ENCODE measurements around the gene ZNF488.

The ZNF488 gene

DNA sequence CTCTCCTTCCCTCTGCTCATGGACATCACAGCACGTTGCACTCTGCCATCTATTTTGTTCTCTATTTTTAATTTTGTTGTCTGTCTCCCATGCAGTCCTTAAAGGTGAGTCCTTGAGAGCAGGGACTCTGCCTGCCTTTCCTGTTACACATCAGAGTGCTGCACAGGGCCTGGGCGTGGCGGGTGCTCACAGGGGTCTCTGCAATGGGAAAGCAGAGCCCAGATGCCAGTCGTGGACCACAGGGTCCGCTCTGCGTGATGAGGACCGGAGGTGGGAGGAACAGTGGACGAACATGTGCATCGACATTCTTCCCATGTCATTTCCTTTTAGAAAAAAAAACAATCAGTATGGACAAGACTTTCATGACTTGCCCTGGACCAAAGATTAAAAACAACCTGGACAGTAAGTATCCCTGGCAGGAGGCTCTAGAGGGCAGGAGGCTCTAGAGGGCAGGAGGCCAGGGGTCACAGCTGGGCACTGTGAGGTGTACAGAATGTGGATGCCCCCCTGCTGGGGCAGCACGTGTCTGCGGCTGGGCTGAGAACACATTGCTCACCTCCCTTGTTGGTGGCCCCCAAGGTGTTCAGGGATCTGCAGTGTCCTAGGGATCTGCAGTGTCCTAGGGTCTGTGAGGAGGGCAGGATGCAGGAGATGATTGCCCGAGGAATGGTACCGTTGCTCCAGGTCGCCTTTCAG is 29.6 kb upstream of the ZNF488 start:
- no peak overlapping the region for H3K4me3 ChIP-seq (ENCODE audit: low read depth, low read length)
- TF ChIP-seq, protein P1, sequence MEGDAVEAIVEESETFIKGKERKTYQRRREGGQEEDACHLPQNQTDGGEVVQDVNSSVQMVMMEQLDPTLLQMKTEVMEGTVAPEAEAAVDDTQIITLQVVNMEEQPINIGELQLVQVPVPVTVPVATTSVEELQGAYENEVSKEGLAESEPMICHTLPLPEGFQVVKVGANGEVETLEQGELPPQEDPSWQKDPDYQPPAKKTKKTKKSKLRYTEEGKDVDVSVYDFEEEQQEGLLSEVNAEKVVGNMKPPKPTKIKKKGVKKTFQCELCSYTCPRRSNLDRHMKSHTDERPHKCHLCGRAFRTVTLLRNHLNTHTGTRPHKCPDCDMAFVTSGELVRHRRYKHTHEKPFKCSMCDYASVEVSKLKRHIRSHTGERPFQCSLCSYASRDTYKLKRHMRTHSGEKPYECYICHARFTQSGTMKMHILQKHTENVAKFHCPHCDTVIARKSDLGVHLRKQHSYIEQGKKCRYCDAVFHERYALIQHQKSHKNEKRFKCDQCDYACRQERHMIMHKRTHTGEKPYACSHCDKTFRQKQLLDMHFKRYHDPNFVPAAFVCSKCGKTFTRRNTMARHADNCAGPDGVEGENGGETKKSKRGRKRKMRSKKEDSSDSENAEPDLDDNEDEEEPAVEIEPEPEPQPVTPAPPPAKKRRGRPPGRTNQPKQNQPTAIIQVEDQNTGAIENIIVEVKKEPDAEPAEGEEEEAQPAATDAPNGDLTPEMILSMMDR (IDR thresholded peaks at IDR 0.05; ENCODE audit: low read depth, low read length), result no peak

DNA sequence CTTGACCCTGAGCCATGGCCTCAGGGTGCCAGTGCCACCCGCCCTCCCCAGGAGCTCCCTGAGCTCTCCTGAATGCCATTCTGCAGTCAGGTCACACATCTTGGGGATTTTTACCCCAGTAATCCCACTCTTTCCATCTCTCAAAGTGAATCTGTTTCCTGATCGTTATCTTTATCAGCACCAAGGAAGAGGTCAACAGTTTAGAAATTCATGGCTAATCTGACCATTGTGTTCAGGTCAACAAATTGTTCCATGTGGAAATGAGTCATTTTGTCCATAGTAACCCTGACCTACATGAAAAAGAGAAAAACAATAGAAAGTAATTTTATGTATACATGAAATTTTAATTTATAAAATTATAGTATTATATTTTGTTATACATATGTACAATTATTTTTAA is 28.8 kb upstream of the ZNF488 start:
- H3K4me3 ChIP-seq (ENCODE audit: low read depth, low read length), result no peak overlapping the region

DNA sequence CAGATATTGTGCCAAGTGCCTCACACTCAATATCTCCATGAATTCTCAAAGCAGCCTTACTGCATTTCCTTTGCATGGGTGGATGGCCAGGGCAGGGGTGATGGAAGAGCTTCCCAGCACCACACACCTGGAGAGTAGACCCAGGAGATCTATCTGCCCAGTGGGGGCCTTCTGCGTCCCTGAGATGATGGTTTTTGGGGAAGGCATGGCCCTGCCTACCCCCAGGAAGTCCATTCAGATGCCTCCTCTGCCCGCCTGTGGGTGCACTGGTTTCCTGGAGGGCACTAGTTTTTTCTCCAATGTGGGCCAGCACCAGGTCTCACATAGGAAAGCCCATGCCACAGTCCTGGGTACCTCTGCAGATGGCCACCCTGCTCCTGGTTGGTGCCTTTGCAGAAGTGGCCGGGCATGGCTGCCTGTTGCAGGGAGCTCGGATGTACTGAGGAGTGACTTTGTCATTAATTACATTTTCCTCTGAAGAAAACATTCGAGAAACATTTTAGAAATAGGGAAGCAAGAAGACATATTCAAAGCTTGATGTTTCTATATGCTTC is 28.2 kb upstream of the ZNF488 start:
- no peak overlapping the region for H3K4me3 ChIP-seq (ENCODE audit: low read depth, low read length)
- TF ChIP-seq, protein P1 (IDR thresholded peaks at IDR 0.05; ENCODE audit: low read depth, low read length), result no peak

More for the DNA sequence above, 28.8 kb upstream of the ZNF488 start:
- TF ChIP-seq, protein P1 (IDR thresholded peaks at IDR 0.05; ENCODE audit: low read depth, low read length), result no peak

DNA sequence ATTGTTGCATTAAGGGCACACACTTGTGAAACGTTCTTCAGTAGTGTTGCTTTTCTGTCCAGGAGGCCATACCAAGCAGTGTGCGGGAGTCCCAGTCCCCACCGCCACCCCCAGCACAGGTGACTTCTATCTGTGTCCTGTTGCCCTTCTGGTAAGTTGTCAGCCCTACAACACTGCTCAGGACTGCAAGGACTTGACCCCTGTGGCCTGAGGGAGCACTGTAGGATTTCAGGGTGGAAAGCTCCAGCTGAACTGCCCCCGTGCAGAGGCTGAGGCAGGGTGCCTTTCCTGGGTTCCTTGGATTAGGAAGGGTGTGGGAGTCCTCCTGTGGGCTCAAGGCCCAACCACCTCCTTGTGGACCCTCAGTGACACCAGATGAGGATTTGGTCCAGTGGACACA is 26.8 kb upstream of the ZNF488 start:
- no peak overlapping the region for H3K4me3 ChIP-seq (ENCODE audit: low read depth, low read length)
- TF ChIP-seq, protein P1 (IDR thresholded peaks at IDR 0.05; ENCODE audit: low read depth, low read length), result no peak

DNA sequence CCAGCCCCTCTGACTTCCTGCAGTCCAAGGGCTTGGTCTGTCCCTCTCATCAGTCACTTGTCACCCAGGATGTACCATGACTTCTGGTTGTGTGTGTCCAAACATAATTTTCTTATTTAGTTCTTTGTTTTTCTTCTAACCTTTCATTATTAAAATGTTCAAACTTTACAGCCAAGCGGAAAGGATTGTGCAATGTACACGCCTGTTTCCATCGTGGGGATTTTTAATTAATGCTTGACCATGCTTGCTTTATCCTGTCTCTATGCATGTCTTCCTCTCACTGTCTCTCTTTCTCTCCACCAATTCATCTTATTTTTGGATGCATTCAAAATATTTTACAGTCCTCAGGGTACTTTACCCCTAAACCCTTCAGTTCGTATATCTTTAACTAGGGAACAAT is 26.2 kb upstream of the ZNF488 start:
- TF ChIP-seq, protein P1 (IDR thresholded peaks at IDR 0.05; ENCODE audit: low read depth, low read length), result no peak
- no peak overlapping the region for H3K4me3 ChIP-seq (ENCODE audit: low read depth, low read length)

DNA sequence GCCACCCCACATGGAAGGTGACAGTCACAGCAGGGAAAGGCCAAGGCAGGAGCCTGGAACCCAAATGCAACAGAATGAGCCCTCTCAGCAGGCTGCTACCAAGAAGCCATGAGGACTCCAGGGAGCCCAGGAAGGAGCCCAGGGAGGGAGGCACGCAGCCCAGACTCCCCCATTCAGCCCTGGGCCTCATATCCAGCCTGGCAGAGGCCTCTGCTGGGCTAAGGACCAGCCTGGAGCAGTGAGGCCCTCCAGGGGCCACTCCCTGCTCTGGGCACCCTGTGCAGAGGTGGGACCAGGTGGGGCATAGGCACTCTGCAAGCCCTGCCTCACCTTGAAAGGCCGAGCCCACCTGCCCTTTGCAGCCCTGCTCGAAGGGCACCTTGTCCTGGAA is 25.8 kb upstream of the ZNF488 start:
- H3K4me3 ChIP-seq (ENCODE audit: low read depth, low read length), result no peak overlapping the region
- TF ChIP-seq, protein P1 (IDR thresholded peaks at IDR 0.05; ENCODE audit: low read depth, low read length), result no peak

DNA sequence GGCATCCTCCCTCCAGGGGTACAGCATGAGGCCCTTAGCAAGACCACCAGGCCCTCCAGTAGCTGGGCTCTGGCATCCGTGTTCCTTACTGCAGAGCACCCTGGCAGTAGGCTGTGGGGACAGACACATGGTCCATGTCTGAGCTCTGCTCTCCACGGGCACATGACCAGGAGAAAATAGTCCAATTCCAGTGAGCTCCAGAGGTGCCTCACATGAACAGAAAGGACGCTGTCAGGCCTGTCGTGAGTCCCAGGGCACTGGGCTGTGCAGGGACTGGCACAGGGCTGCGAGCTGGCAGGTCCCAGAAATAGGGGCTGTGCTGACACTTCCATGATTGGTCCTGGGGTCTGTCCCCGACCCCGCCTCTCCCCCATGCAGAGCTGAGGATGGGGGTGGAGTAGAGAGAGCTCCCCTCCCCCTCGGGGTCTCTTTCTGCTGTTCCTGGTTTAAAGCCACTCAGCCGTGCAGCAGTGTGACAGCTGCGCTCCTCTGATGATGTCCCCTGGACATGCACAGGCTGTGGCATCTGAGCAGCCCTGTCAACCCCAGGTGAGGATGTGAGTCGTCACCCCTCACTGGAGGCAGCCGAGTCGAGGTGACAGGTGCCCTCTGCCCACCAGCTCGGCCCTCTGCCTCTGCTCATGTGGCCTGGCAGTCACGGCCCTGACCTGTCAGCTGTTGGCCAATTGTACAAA is 25.2 kb upstream of the ZNF488 start:
- TF ChIP-seq, protein P1 (IDR thresholded peaks at IDR 0.05; ENCODE audit: low read depth, low read length), result no peak
- no peak overlapping the region for H3K4me3 ChIP-seq (ENCODE audit: low read depth, low read length)
